Astrocyte (in vitro differentiated cells and primary cell): ENCODE data around the gene OR52A5. TPM values are rescaled to one million over a fixed set of nuclear protein-coding genes. Genes with fewer than 3 reads are reported as not detected.

Experiments used
- DNase-seq: peaks from one replicate; pipeline ENCODE4 v3.0.0-alpha.2; 2010; ENCODE audit warnings: low read depth
- FAIRE-seq: peaks from 2 replicates; lab custom pipeline; 2011; peaks lifted over from hg19 to GRCh38; lab: Jason Lieb, UNC
- H2AFZ ChIP-seq: 2 replicates; pipeline ENCODE4 v1.6.0; 2012; ENCODE audit warnings: low read depth, low read length, inconsistent platforms
- H3K27ac ChIP-seq: 2 replicates; pipeline ENCODE4 v1.5.1; 2011; ENCODE audit warnings: low read depth, low read length, inconsistent platforms
- H3K27me3 ChIP-seq: 2 replicates; pipeline ENCODE4 v1.6.0; 2011; ENCODE audit warnings: low read length, inconsistent platforms; ENCODE audit not compliant: insufficient read depth
- H3K36me3 ChIP-seq: 2 replicates; pipeline ENCODE4 v1.5.1; 2011; ENCODE audit warnings: low read length, inconsistent platforms; ENCODE audit not compliant: insufficient read depth
- H3K4me1 ChIP-seq: 2 replicates; pipeline ENCODE4 v1.5.1; 2011; ENCODE audit warnings: low read length, inconsistent platforms; ENCODE audit not compliant: insufficient read depth
- H3K4me2 ChIP-seq: 2 replicates; pipeline ENCODE4 v1.6.0; 2012; ENCODE audit warnings: low read length, inconsistent platforms
- H3K4me3 ChIP-seq: 2 replicates; pipeline ENCODE4 v1.5.1; 2011; ENCODE audit warnings: low read depth, mild to moderate bottlenecking, low read length, inconsistent platforms; ENCODE audit not compliant: insufficient read depth
- H3K79me2 ChIP-seq: 2 replicates; pipeline ENCODE4 v1.6.0; 2012; ENCODE audit warnings: mild to moderate bottlenecking, low read length, inconsistent platforms; ENCODE audit not compliant: insufficient read depth
- H3K9ac ChIP-seq: 2 replicates; pipeline ENCODE4 v1.6.0; 2012; ENCODE audit warnings: mild to moderate bottlenecking, low read length, inconsistent platforms
- H3K9me3 ChIP-seq: 2 replicates; pipeline ENCODE4 v1.5.1; 2012; ENCODE audit warnings: low read depth, mild to moderate bottlenecking, low read length, inconsistent platforms; ENCODE audit not compliant: insufficient read depth
- H4K20me1 ChIP-seq: 2 replicates; pipeline ENCODE4 v1.6.0; 2012; ENCODE audit warnings: low read length, inconsistent platforms; ENCODE audit not compliant: insufficient read depth
- H3K27ac Mint-ChIP-seq: one replicate; pipeline ENCODE4 v1.8.0; 2021; ENCODE audit warnings: mild to moderate bottlenecking, mixed read lengths; ENCODE audit not compliant: unreplicated experiment
- H3K27me3 Mint-ChIP-seq: one replicate; pipeline ENCODE4 v1.8.0; 2021; ENCODE audit warnings: low read depth, mixed read lengths; ENCODE audit not compliant: unreplicated experiment
- H3K36me3 Mint-ChIP-seq: one replicate; pipeline ENCODE4 v1.8.0; 2021; ENCODE audit warnings: low read depth, mixed read lengths; ENCODE audit not compliant: unreplicated experiment
- H3K4me1 Mint-ChIP-seq: one replicate; pipeline ENCODE4 v1.8.0; 2021; ENCODE audit warnings: low read depth, mixed read lengths; ENCODE audit not compliant: unreplicated experiment
- H3K4me3 Mint-ChIP-seq: one replicate; pipeline ENCODE4 v1.8.0; 2021; ENCODE audit warnings: mild to moderate bottlenecking, moderate library complexity, mixed read lengths; ENCODE audit not compliant: unreplicated experiment
- H3K9me3 Mint-ChIP-seq: one replicate; pipeline ENCODE4 v1.8.0; 2021; ENCODE audit warnings: mild to moderate bottlenecking, mixed read lengths; ENCODE audit not compliant: unreplicated experiment
- CTCF ChIP-seq: IDR thresholded peaks from 2 replicates; pipeline ENCODE4 v1.5.1; 2011; ENCODE audit warnings: low read depth, mild to moderate bottlenecking, inconsistent platforms, low read length, moderate library complexity; ENCODE audit not compliant: insufficient read depth
- EZH2 ChIP-seq: IDR thresholded peaks from 2 replicates; pipeline ENCODE4 v1.6.1; 2012; ENCODE audit warnings: mild to moderate bottlenecking, low read length, inconsistent platforms; ENCODE audit not compliant: insufficient read depth
- total RNA-seq: library from RNA; stranded (reverse); gene quantifications from 2 replicates; pipeline ENCODE4 v1.2.1, GENCODE V29; 2021

Gene OR52A5
- total RNA-seq, 1 donor from 2014 or later = not detected

- Histone ChIP-seq H3K4me2 (no peak overlapping the region), H3K36me3 (no peaks in the 10 kb centered on the region), H2AFZ (no peak overlapping the region), H3K9me3 (no peaks in the 10 kb centered on the region), H4K20me1 (no peaks in the 10 kb centered on the region), H3K27ac (no peak overlapping the region), H3K4me3 (no peak overlapping the region), H3K79me2 (no peaks in the 10 kb centered on the region), H3K27me3 (no peaks in the 10 kb centered on the region), H3K9ac (no peak overlapping the region), H3K4me1 (no peaks in the 10 kb centered on the region)
- H3K4me3 Mint-ChIP-seq = no peak overlapping the region
- no peak overlapping the region for H3K27ac Mint-ChIP-seq
- H3K36me3 Mint-ChIP-seq = no peaks in the 10 kb centered on the region
- FAIRE-seq (no peak), DNase-seq (no peak)
- H3K9me3 Mint-ChIP-seq = peaks cover 2% of the 10 kb centered on the region
- TF ChIP-seq CTCF (no peak), EZH2 (no peak)
- no peaks in the 10 kb centered on the region for H3K4me1 Mint-ChIP-seq
- H3K27me3 Mint-ChIP-seq = no peaks in the 10 kb centered on the region
Observed at GRCh38 chr11:5136261-5136660, 1.9 kb downstream of the OR52A5 start.

GRCh38 chr11:5131584-5132335, 6.4 kb downstream of the OR52A5 start:
- FAIRE-seq (no peak), DNase-seq (no peak)
- no peak overlapping the region for H3K27ac Mint-ChIP-seq
- no peaks in the 10 kb centered on the region for H4K20me1 ChIP-seq
- H3K27ac ChIP-seq = no peak overlapping the region
- H3K27me3 ChIP-seq = no peaks in the 10 kb centered on the region
- H3K9me3 ChIP-seq = no peaks in the 10 kb centered on the region
- no peak overlapping the region for H3K4me3 Mint-ChIP-seq
- no peak overlapping the region for H3K4me3 ChIP-seq
- H3K9ac ChIP-seq = no peak overlapping the region
- TF ChIP-seq EZH2 (no peak), CTCF (no peak)
- peaks cover 2% of the 10 kb centered on the region for H3K9me3 Mint-ChIP-seq
- no peaks in the 10 kb centered on the region for H3K36me3 ChIP-seq
- no peaks in the 10 kb centered on the region for H3K79me2 ChIP-seq
- no peaks in the 10 kb centered on the region for H3K27me3 Mint-ChIP-seq
- no peak overlapping the region for H3K4me2 ChIP-seq
- H3K4me1 ChIP-seq = no peaks in the 10 kb centered on the region
- H3K36me3 Mint-ChIP-seq = no peaks in the 10 kb centered on the region
- H2AFZ ChIP-seq = no peak overlapping the region
- H3K4me1 Mint-ChIP-seq = no peaks in the 10 kb centered on the region

GRCh38 chr11:5129457-5129877, 8.7 kb downstream of the OR52A5 start:
- H3K4me1 Mint-ChIP-seq = no peaks in the 10 kb centered on the region
- H4K20me1 ChIP-seq = no peaks in the 10 kb centered on the region
- H3K4me3 Mint-ChIP-seq = no peak overlapping the region
- H3K4me1 ChIP-seq = no peaks in the 10 kb centered on the region
- H3K9me3 ChIP-seq = no peaks in the 10 kb centered on the region
- no peak overlapping the region for H3K9ac ChIP-seq
- H3K27me3 Mint-ChIP-seq = no peaks in the 10 kb centered on the region
- TF ChIP-seq EZH2 (no peak), CTCF (no peak)
- H3K4me2 ChIP-seq = no peak overlapping the region
- DNase-seq = peak; percentile 2
- H3K9me3 Mint-ChIP-seq = peaks cover 2% of the 10 kb centered on the region
- no peak for FAIRE-seq
- no peak overlapping the region for H3K4me3 ChIP-seq
- H3K36me3 ChIP-seq = no peaks in the 10 kb centered on the region
- H3K36me3 Mint-ChIP-seq = no peaks in the 10 kb centered on the region
- H3K79me2 ChIP-seq = no peaks in the 10 kb centered on the region
- no peak overlapping the region for H3K27ac ChIP-seq
- H3K27ac Mint-ChIP-seq = no peak overlapping the region
- no peak overlapping the region for H2AFZ ChIP-seq
- H3K27me3 ChIP-seq = no peaks in the 10 kb centered on the region
